H1 (cell line): ENCODE results near the gene ARMCX2. TPM values are rescaled to one million over a fixed set of nuclear protein-coding genes. Genes with fewer than 3 reads are reported as not detected.

Experiments
- ATF2 ChIP-seq: IDR thresholded peaks from 2 replicates; pipeline ENCODE4 v1.6.1; 2012; ENCODE audit warnings: low read length, inconsistent platforms
- ATF3 ChIP-seq: IDR thresholded peaks from 2 replicates; pipeline ENCODE4 v1.6.1; 2011; ENCODE audit warnings: low read depth, mild to moderate bottlenecking, low read length; ENCODE audit not compliant: insufficient read depth
- CHD2 ChIP-seq: IDR thresholded peaks from 2 replicates; pipeline ENCODE4 v1.6.1; 2012; ENCODE audit warnings: low read length, improper control_type of control experiment
- CREB1 ChIP-seq: IDR thresholded peaks from 2 replicates; pipeline ENCODE4 v1.6.1; 2012; ENCODE audit warnings: inconsistent platforms
- CTCF ChIP-seq, 3 experiments: IDR thresholded peaks; 1 replicate in 2 of 3; 2 replicates in 1 of 3; pipeline versions ENCODE4 v1.5.1 to v1.6.1; 2011; ENCODE audit warnings: low read length in 3 of 3, mild to moderate bottlenecking in 3 of 3, inconsistent platforms in 2 of 3, low read depth in 1 of 3, moderate library complexity in 1 of 3; ENCODE audit not compliant: insufficient read depth in 1 of 3; ENCODE audit errors: control extremely low read depth in 1 of 3
- EZH2 ChIP-seq: fragments of 200-600 bp; sonication (generic); IDR thresholded peaks from 2 replicates; pipeline ENCODE4 v1.7.1; 2012; ENCODE audit warnings: low read depth, mild to moderate bottlenecking, moderate library complexity, low read length, inconsistent platforms; ENCODE audit not compliant: severe bottlenecking
- GTF2F1 ChIP-seq: IDR thresholded peaks from 2 replicates; pipeline ENCODE4 v1.6.1; 2012; ENCODE audit warnings: low read depth, low read length, improper control_type of control experiment, borderline replicate concordance
- POLR2A ChIP-seq, 2 experiments: IDR thresholded peaks; 1 replicate in 1 of 2; 2 replicates in 1 of 2; pipeline ENCODE4 v1.6.1; 2011; ENCODE audit warnings: low read depth in 2 of 2, low read length in 2 of 2, mild to moderate bottlenecking in 2 of 2; ENCODE audit errors: control extremely low read depth in 1 of 2
- POLR2AphosphoS5 ChIP-seq: IDR thresholded peaks from 2 replicates; pipeline ENCODE4 v1.6.1; 2011; ENCODE audit warnings: low read depth, low read length
- POU5F1 ChIP-seq: IDR thresholded peaks from 2 replicates; pipeline ENCODE4 v1.6.1; 2011; ENCODE audit warnings: low read depth, mild to moderate bottlenecking, low read length, moderate library complexity
- RBBP5 ChIP-seq: IDR thresholded peaks from 2 replicates; pipeline ENCODE4 v1.7.1; 2012; ENCODE audit warnings: low read depth, mild to moderate bottlenecking, inconsistent platforms, low read length, moderate library complexity, borderline replicate concordance
- TAF1 ChIP-seq: IDR thresholded peaks from 2 replicates; pipeline ENCODE4 v1.6.1; 2011; ENCODE audit warnings: mild to moderate bottlenecking, low read depth, low read length
- polyA plus RNA-seq, 7 experiments: library from polyadenylated mRNA; depleted of rRNA in 3 of 7; stranded (reverse) in 5 of 7; unstranded in 2 of 7; fragments of >200 nt in 5 of 7; fragments of 200-250 nt in 2 of 7; gene quantifications; 1 replicate in 5 of 7; 2 replicates in 1 of 7; 4 replicates in 1 of 7; pipeline versions ENCODE4 v1.2.1 to v1.2.3, GENCODE V29; 2011 to 2013; ENCODE audit warnings: missing spikeins in 2 of 7, mixed read lengths in 2 of 7
- total RNA-seq: library from RNA; stranded (reverse); fragmentation: NEBNext Ultra II Directional; extraction: Animal tissue kit (Norgen Biotek cat#: 25700); gene quantifications from 2 replicates; pipeline ENCODE4 v1.2.1, GENCODE V29; 2021

The ARMCX2 gene
- total and polyA plus RNA-seq, 2 of the 8 experiments (the other 6 are each of a cell fraction or from before 2014, with no cell fraction given): 39.7 to 113 TPM

- peak; percentile 86 to 95 for TF ChIP-seq POLR2A (IDR thresholded peaks at IDR 0.05; ENCODE audit: control extremely low read depth in 1 of 2, low read depth in 2 of 2, low read length in 2 of 2)
- TF ChIP-seq RBBP5: no peak
- no peak for TF ChIP-seq EZH2
- TF ChIP-seq POU5F1: no peak
- TF ChIP-seq ATF3: peak; percentile 65
- TF ChIP-seq POLR2AphosphoS5: peak; percentile 93
- peak; percentile 66 for TF ChIP-seq TAF1
- TF ChIP-seq CREB1: peak; percentile 32; the same call in 1 of the 2 replicates
- TF ChIP-seq GTF2F1: no peak
- no peak for TF ChIP-seq ATF2
- no peak for TF ChIP-seq CHD2
- no peak for TF ChIP-seq CTCF (IDR thresholded peaks at IDR 0.05; ENCODE audit: control extremely low read depth in 1 of 3, insufficient read depth in 1 of 3, low read depth in 1 of 3, low read length in 3 of 3)
Observed at GRCh38 chrX:101659601-101660063, at the start of gene ARMCX2 (continued).
